SK-N-MC (cell line): ENCODE measurements around the gene C3orf38.

ENCODE experiments used
- EZH2 ChIP-seq: fragments of 200-600 bp; sonication (generic); IDR thresholded peaks from one replicate; pipeline ENCODE4 v1.6.1; 2017; ENCODE audit warnings: antibody characterized with exemption
- FOXP2 ChIP-seq: optimal IDR thresholded peaks from 2 replicates; pipeline ENCODE3; 2011; ENCODE audit warnings: mild to moderate bottlenecking, moderate library complexity; ENCODE audit not compliant: insufficient read depth; ENCODE audit errors: extremely low read length, control extremely low read depth
- POLR2AphosphoS5 ChIP-seq: IDR thresholded peaks from 2 replicates; pipeline ENCODE4 v1.6.1; 2012; ENCODE audit warnings: mild to moderate bottlenecking, low read depth, low read length, borderline replicate concordance

GRCh38 chr3:88167173-88167572 is 17.4 kb downstream of the C3orf38 start:
- TF ChIP-seq EZH2: no peak
- TF ChIP-seq POLR2AphosphoS5: no peak
- no peak for TF ChIP-seq FOXP2
